ENCODE measurements around the gene AHCYL2.

GRCh38 chr7:129311429-129311828, 86.6 kb downstream of the AHCYL2 start:
- TF ChIP-seq CTCF (IDR thresholded peaks at IDR 0.05), result no peak
- no peak for TF ChIP-seq EP300 (IDR thresholded peaks at IDR 0.05)
- no peak for TF ChIP-seq POLR2A (IDR thresholded peaks at IDR 0.05)
